HepG2 (cell line): ENCODE results near the gene NCOA5. TPM values are rescaled to one million over a fixed set of nuclear protein-coding genes. Genes with fewer than 3 reads are reported as not detected.
A peak's percentile ranks its signal among the peaks of the same experiment; 100 is the strongest.

ENCODE experiments used
- AHDC1 ChIP-seq: sonication (generic); formaldehyde crosslinking; IDR thresholded peaks from 2 replicates; pipeline ENCODE4 v1.5.1; 2020; ENCODE audit warnings: mild to moderate bottlenecking, missing genetic modification reagents, borderline replicate concordance
- DZIP1 ChIP-seq: sonication (generic); formaldehyde crosslinking; IDR thresholded peaks from 2 replicates; pipeline ENCODE4 v1.5.0; 2020; ENCODE audit warnings: mild to moderate bottlenecking, missing genetic modification reagents
- IKZF5 ChIP-seq: IDR thresholded peaks from 2 replicates; pipeline ENCODE4 v1.6.1; 2018; ENCODE audit warnings: missing genetic modification reagents, mild to moderate bottlenecking, missing compliant biosample characterization
- JDP2 ChIP-seq: sonication (generic); formaldehyde crosslinking; IDR thresholded peaks from 2 replicates; pipeline ENCODE4 v1.8.1; 2022; ENCODE audit warnings: missing genetic modification reagents, borderline replicate concordance
- PREB ChIP-seq: sonication (generic); formaldehyde crosslinking; IDR thresholded peaks from 2 replicates; pipeline ENCODE4 v1.4.0; 2020; ENCODE audit warnings: missing genetic modification reagents
- TMF1 ChIP-seq: sonication (generic); formaldehyde crosslinking; IDR thresholded peaks from 2 replicates; pipeline ENCODE4 v1.8.1; 2022; ENCODE audit warnings: low read depth, missing genetic modification reagents
- U2AF1 ChIP-seq: fragments of 200-400 bp; formaldehyde crosslinking; optimal IDR thresholded peaks from 2 replicates; pipeline ENCODE3; 2017; ENCODE audit warnings: mild to moderate bottlenecking, low read depth, low read length
- ZBTB39 ChIP-seq: sonication (generic); formaldehyde crosslinking; IDR thresholded peaks from 2 replicates; pipeline ENCODE4 v1.5.0; 2020; ENCODE audit warnings: missing genetic modification reagents
- ZNF10 ChIP-seq: sonication (generic); formaldehyde crosslinking; IDR thresholded peaks from 2 replicates; pipeline ENCODE4 v1.4.0; 2020; ENCODE audit warnings: mild to moderate bottlenecking, low read depth, missing genetic modification reagents, borderline replicate concordance
- ZNF180 ChIP-seq: sonication (generic); formaldehyde crosslinking; IDR thresholded peaks from 2 replicates; pipeline ENCODE4 v1.4.0; 2020; ENCODE audit warnings: low read depth, missing genetic modification reagents, borderline replicate concordance
- ZNF430 ChIP-seq: sonication (generic); formaldehyde crosslinking; IDR thresholded peaks from 2 replicates; pipeline ENCODE4 v1.9.0; 2021; ENCODE audit warnings: mild to moderate bottlenecking, missing genetic modification reagents
- ZNF460 ChIP-seq: sonication (generic); formaldehyde crosslinking; IDR thresholded peaks from 2 replicates; pipeline ENCODE4 v1.5.1; 2020; ENCODE audit warnings: missing genetic modification reagents, mild to moderate bottlenecking, borderline replicate concordance
- ZNF580 ChIP-seq: IDR thresholded peaks from 2 replicates; pipeline ENCODE4 v1.6.1; 2016; ENCODE audit warnings: low read depth, borderline replicate concordance
- ZNF746 ChIP-seq: sonication (generic); formaldehyde crosslinking; IDR thresholded peaks from 2 replicates; pipeline ENCODE4 v1.8.0; 2022; ENCODE audit warnings: mild to moderate bottlenecking, missing genetic modification reagents
- ZNF782 ChIP-seq: sonication (generic); formaldehyde crosslinking; IDR thresholded peaks from 2 replicates; pipeline ENCODE4 v1.4.0; 2020; ENCODE audit warnings: missing genetic modification reagents, mild to moderate bottlenecking, borderline replicate concordance
- polyA plus RNA-seq, 8 experiments: library from polyadenylated mRNA; depleted of rRNA in 3 of 8; stranded (reverse) in 7 of 8; unstranded in 1 of 8; fragments of >200 nt; fragmentation: Illumina TruSeq in 4 of 8; extraction: Trizol in 4 of 8; gene quantifications; 2 replicates each; pipeline versions ENCODE4 v1.2.1 to v1.2.3, GENCODE V29; 2011 to 2016; ENCODE audit warnings: low read depth in 4 of 8, missing spikeins in 1 of 8, mixed read lengths in 1 of 8; ENCODE audit not compliant: insufficient read depth in 1 of 8
- total RNA-seq, 5 experiments: library from RNA; depleted of rRNA; stranded (reverse); fragments of >200 nt; fragmentation: Illumina TruSeq; extraction: Trizol; gene quantifications; 2 replicates each; pipeline ENCODE4 v1.2.3, GENCODE V29; 2016; ENCODE audit warnings: low read depth in 1 of 5

Gene NCOA5
- total and polyA plus RNA-seq, 2 of the 13 experiments (the other 11 are each of a cell fraction or from before 2014, with no cell fraction given): 16.5 to 28.4 TPM

- TF ChIP-seq ZNF580 (CRISPR knock-in tag): 0 out of 2 replicates have a peak, but pooled peaks have one; percentile 26
- TF ChIP-seq DZIP1 (CRISPR knock-in tag): no peak
- TF ChIP-seq AHDC1 (CRISPR knock-in tag): no peak
- TF ChIP-seq ZNF460 (CRISPR knock-in tag): no peak
- no peak for TF ChIP-seq U2AF1
- peak; percentile 50; the same call in 1 of the 2 replicates for TF ChIP-seq ZNF430
- TF ChIP-seq ZNF746 (CRISPR knock-in tag): no peak
- TF ChIP-seq TMF1 (CRISPR knock-in tag): no peak
- peak; percentile 45; the same call in 1 of the 2 replicates for TF ChIP-seq IKZF5
- no peak for TF ChIP-seq ZBTB39 (CRISPR knock-in tag)
- TF ChIP-seq PREB (CRISPR knock-in tag): 0 out of 2 replicates have a peak, but pooled peaks have one; percentile 47
- no peak for TF ChIP-seq JDP2 (CRISPR knock-in tag)
- no peak for TF ChIP-seq ZNF782 (CRISPR knock-in tag)
- TF ChIP-seq ZNF180 (CRISPR knock-in tag): no peak
- no peak for TF ChIP-seq ZNF10 (CRISPR knock-in tag)
These were observed 62.4 kb downstream of the NCOA5 start (continued) for GRCh38 chr20:46027245-46027853.
